GM19463 (cell line): Measurements from ENCODE around the gene ACTL7B.
"Not testable (repeated sequence)": the region's sequence is repeated elsewhere in the genome, so short reads cannot be mapped to it uniquely, and the experiment has no call there.

Experiments
- ATAC-seq: cut with Tn5 transposase; IDR thresholded peaks from one replicate; pipeline ENCODE4 v1.9.1; 2021; ENCODE audit warnings: mild to moderate bottlenecking, moderate library complexity; ENCODE audit not compliant: unreplicated experiment

The ACTL7B gene

GRCh38 chr9:108855888-108856287 is at the start of gene ACTL7B:
ACTL7B (minus strand) TSS chr9:108855986; CDS start chr9:108855930, 56 bp downstream.
- ATAC-seq = no peak

GRCh38 chr9:108905494-108905893 is 49.7 kb upstream of the ACTL7B start:
- ATAC-seq = no peak

DNA sequence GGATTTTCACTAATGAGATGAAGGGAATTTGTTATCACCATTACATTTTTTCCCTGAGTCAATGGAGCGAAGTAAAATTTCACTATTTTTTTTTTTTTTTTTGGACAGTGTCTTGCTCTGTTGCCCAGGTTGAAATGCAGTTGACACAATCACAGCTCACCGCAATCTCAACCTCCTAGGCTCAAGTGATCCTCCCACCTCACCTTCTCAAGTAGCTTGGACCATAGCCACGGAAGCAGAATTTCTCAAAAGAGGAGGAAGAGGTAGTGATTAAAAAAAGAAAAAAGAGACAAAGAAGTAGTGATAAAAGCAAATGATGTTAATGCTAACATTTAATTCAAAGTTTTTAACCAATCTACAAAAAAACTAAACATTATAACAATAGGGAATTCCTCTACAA is 48.4 kb upstream of the ACTL7B start:
- ATAC-seq = no peak

- ATAC-seq = no peak
These were observed 47.8 kb upstream of the ACTL7B start for GRCh38 chr9:108903420-108904103.

- no peak for ATAC-seq
These were observed 44.4 kb upstream of the ACTL7B start for GRCh38 chr9:108900176-108900575.

GRCh38 chr9:108899023-108899695 is 43.4 kb upstream of the ACTL7B start:
- not testable (repeated sequence) for ATAC-seq

GRCh38 chr9:108897324-108898096 is 41.7 kb upstream of the ACTL7B start:
- no peak for ATAC-seq

- ATAC-seq = no peak
These were observed 38.6 kb upstream of the ACTL7B start for GRCh38 chr9:108894225-108894997.

DNA sequence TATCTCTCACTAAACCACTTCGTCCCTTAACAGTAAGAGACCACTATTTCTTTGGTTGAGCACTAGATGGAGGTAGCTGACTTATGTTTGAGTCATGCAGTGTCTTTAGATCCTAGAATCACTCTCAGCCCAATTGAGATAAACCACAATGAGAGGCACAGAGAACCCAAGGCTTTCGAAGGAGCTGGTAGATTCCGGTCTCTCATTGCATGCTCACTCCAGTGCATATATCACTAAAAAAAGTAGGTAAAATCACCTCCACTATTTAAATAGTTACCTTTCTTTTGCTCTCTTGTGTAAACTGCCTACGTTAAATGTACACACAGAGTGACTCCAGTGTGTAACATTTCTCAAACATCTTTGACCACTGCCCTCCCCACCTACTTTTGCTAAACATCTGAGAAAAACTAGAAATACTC is 33.9 kb upstream of the ACTL7B start:
- ATAC-seq = no peak

DNA sequence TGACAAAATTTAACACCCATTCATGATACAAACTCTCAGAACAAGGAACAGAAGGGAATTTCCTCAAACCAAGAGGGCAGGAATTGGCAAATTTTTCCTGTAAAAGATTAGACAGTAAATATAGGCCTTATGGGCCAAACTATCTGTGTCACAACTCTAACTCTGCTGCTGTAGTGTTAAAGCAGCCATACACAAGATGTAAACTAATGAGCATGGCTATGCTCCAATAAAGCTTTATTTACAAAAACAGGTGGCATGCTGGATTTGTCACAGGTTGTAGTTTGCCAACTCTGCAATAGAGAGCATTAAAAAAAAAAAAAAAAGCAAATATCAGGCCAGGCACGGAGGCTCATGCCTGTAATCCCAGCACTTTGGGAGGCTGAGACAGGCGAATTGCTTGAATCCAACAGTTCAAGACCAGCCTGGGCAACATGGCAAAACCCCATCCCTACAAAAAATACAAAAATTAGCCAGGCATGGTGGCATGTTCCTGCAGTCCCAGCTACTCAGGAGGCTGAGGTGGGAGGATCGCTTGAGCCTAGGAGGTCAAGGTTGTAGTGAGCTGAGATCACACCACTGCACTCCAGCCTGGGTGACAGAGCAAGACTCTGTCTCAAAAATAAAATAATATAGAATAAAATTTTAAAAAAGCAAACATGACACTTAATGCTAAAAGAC is 30.9 kb upstream of the ACTL7B start:
- not testable (repeated sequence) for ATAC-seq

DNA sequence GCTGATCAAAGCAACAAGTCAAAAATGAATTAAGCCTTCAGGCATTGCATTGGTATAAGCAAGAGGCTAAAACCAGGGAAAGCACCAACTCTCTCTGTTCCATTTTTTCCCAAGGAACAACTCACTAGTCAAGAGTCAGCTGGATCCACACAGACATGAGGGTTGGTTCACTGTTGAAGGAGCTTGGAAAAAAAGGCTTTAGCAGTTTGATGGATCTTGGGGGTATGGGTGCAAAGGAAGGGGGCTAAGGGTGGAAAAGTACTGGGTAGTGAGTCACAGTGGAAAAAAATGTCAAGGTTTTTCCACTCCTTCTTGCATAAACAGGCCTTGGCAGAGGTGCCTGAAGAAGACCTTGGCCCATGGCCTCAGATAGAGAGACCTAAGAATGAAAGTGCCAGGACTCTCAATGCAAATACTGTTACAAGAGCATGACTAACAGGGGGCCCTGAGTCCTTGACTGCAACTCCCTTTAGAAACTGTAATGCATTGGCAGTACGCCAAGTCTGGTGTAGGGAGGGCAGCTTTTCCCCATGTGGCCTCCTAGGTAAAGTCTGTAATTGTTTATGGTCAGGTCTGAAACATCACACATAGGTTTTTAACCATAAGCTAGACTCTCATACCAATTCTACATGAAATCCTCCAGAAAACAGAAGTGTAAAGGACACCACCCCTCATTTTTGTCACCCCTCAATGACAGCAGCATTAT is 30.0 kb upstream of the ACTL7B start:
- peak; percentile 99 for ATAC-seq

GRCh38 chr9:108884701-108885100 is 28.9 kb upstream of the ACTL7B start:
- ATAC-seq = no peak

DNA sequence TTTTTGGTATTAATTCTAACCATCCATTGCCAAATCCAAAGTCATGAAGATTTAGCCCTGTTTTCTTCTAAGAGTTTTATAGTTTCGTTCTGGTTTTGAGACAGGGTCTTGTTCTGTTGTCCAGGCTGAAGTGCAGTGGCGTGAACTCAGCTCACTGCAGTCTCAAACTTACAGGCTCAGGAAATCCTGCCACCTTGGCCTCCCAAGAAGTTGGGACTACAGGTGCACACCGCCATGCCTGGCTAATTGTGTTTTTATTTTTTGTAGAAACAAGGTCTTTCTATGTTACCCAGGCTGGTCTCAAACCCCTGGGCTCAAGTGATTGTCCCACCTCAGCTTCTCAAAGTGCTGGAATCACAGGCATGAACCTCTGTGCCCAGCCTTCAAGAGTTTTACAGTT is 27.3 kb upstream of the ACTL7B start:
- no peak for ATAC-seq

- no peak for ATAC-seq
These were observed 26.5 kb upstream of the ACTL7B start for GRCh38 chr9:108882052-108882888.

- ATAC-seq = no peak
These were observed 25.0 kb upstream of the ACTL7B start for GRCh38 chr9:108880738-108881316.

DNA sequence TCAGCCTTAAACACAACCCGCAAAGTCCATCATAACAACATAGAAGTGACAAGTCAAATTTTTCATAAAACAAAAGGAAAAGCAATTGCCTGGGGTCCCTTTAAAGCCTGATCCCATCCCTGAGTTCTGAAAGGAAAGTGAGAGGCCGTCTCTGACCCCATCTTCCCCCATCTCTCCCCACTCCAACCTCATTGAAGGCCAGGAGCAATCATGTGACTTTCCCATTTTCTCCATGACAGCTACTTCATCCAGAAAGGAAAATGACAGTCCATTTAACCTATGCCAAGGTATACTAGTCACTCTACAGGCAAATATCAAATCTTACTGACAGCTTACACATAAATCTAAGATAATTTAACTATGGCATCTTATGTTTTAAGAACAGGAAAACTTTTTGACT is 21.7 kb upstream of the ACTL7B start:
- ATAC-seq = no peak

DNA sequence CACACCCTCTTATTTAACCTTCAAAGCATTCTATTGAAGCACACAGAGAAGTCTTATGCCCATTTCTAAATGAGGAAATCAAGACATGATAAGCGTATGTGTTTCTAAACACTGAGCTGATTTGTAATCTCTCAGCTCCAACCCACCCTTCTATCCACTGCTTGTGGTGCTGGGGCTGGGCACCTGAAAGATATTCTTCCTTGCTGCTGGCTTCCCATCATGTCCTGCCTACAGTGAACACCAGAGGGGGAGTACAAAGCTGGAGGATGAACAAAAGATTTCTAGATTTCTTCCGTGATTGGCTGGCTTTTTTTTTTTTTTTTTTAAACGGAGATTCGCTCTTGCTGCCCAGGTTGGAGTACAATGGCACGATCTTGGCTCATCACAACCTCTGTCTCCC is 20.6 kb upstream of the ACTL7B start:
- no peak for ATAC-seq

GRCh38 chr9:108874058-108874788 is 18.4 kb upstream of the ACTL7B start:
- ATAC-seq = no peak
